PC-3 (cell line): ENCODE results near the gene WDR59.

Experiments used
- CTCF ChIP-seq: fragments of 300-600 bp; sonication (generic); conservative IDR thresholded peaks from 2 replicates; pipeline ENCODE4 v1.5.1; 2017; ENCODE audit warnings: antibody characterized with exemption, low read depth, mild to moderate bottlenecking, low read length
- EZH2 ChIP-seq: fragments of 300-600 bp; sonication (generic); IDR thresholded peaks from one replicate; pipeline ENCODE4 v1.6.1; 2017; ENCODE audit warnings: antibody characterized with exemption, mild to moderate bottlenecking, low read length; ENCODE audit not compliant: unreplicated experiment

- TF ChIP-seq EZH2 = no peak
- no peak for TF ChIP-seq CTCF
Measured at GRCh38 chr16:75029854-75030253, 44.9 kb upstream of the WDR59 start.
